Neural cell (in vitro differentiated cells): ENCODE results near the gene CCL17. TPM values are rescaled to one million over a fixed set of nuclear protein-coding genes. Genes with fewer than 3 reads are reported as not detected.

Source experiments
- H2AFZ ChIP-seq: fragments of 200-600, 300-800 bp; sonication (generic), shearing (Covaris generic); 2 replicates; pipeline ENCODE4 v1.6.0; 2014; ENCODE audit warnings: low read depth, mild to moderate bottlenecking, antibody characterized with exemption, low read length, moderate library complexity
- H3F3A ChIP-seq: fragments of 200-600 bp; shearing (Covaris generic); 2 replicates; pipeline ENCODE4 v1.6.1; 2016; ENCODE audit warnings: mild to moderate bottlenecking, moderate library complexity, mixed read lengths, antibody characterized with exemption, low read length; ENCODE audit not compliant: insufficient read depth, poor library complexity, severe bottlenecking
- H3K27ac ChIP-seq: fragments of 200-600, 300-800 bp; sonication (generic), shearing (Covaris generic); 2 replicates; pipeline ENCODE4 v1.5.1; 2014; ENCODE audit warnings: mild to moderate bottlenecking, low read length, moderate library complexity
- H3K27me3 ChIP-seq: fragments of 300-800, 200-600 bp; sonication (generic), shearing (Covaris generic); 2 replicates; pipeline ENCODE4 v1.6.0; 2014; ENCODE audit warnings: mild to moderate bottlenecking, low read depth, low read length, moderate library complexity; ENCODE audit not compliant: insufficient read depth
- H3K36me3 ChIP-seq: fragments of 300-800, 200-600 bp; sonication (generic), shearing (Covaris generic); 2 replicates; pipeline ENCODE4 v1.5.1; 2014; ENCODE audit warnings: mild to moderate bottlenecking, antibody characterized with exemption, low read length, moderate library complexity; ENCODE audit not compliant: insufficient read depth
- H3K4me2 ChIP-seq: fragments of 300-800, 200-600 bp; sonication (generic), shearing (Covaris generic); 2 replicates; pipeline ENCODE4 v1.6.0; 2014; ENCODE audit warnings: mild to moderate bottlenecking, low read length
- H3K4me3 ChIP-seq: fragments of 300-800, 200-600 bp; sonication (generic), shearing (Covaris generic); 2 replicates; pipeline ENCODE4 v1.5.1; 2014; ENCODE audit warnings: mild to moderate bottlenecking, low read length, moderate library complexity
- H3K79me2 ChIP-seq: fragments of 200-600 bp; shearing (Covaris generic); replicated peaks from 2 replicates; pipeline ENCODE4 v1.6.0; 2014; ENCODE audit warnings: mild to moderate bottlenecking, low read length, moderate library complexity; ENCODE audit not compliant: insufficient read depth
- H3K9ac ChIP-seq: fragments of 300-800, 200-600 bp; sonication (generic), shearing (Covaris generic); 2 replicates; pipeline ENCODE4 v1.6.1; 2016; ENCODE audit warnings: mild to moderate bottlenecking, low read length, mixed read lengths
- H3K9me2 ChIP-seq: fragments of 200-600 bp; shearing (Covaris generic); 2 replicates; pipeline ENCODE4 v1.6.1; 2016; ENCODE audit warnings: mild to moderate bottlenecking, low read length, mixed read lengths; ENCODE audit not compliant: insufficient read depth
- H3K9me3 ChIP-seq: fragments of 200-600, 300-800 bp; sonication (generic), shearing (Covaris generic); 2 replicates; pipeline ENCODE4 v1.6.1; 2016; ENCODE audit warnings: mild to moderate bottlenecking, mixed run types, low read length, moderate library complexity, mixed read lengths
- H4K20me1 ChIP-seq: fragments of 200-600 bp; shearing (Covaris generic); 2 replicates; pipeline ENCODE4 v1.6.1; 2016; ENCODE audit warnings: mild to moderate bottlenecking, mixed run types; ENCODE audit not compliant: insufficient read depth
- EP300 ChIP-seq: fragments of 450-650 bp; conservative IDR thresholded peaks from 2 replicates; pipeline ENCODE4 v1.6.1; 2014; ENCODE audit warnings: antibody characterized with exemption, mild to moderate bottlenecking, moderate library complexity; ENCODE audit not compliant: poor library complexity, severe bottlenecking
- EZH2 ChIP-seq: fragments of 200-600, 300-800 bp; shearing (Covaris generic), sonication (generic); IDR thresholded peaks from 2 replicates; pipeline ENCODE4 v1.6.1; 2014; ENCODE audit warnings: antibody characterized with exemption, low read length, borderline replicate concordance, mild to moderate bottlenecking; ENCODE audit not compliant: insufficient read depth, poor library complexity, severe bottlenecking
- MXI1 ChIP-seq: fragments of 450-650 bp; conservative IDR thresholded peaks from 2 replicates; pipeline ENCODE4 v1.6.1; 2014; ENCODE audit warnings: antibody characterized with exemption, mild to moderate bottlenecking; ENCODE audit not compliant: poor library complexity, severe bottlenecking
- POLR2AphosphoS5 ChIP-seq: IDR thresholded peaks from 2 replicates; pipeline ENCODE4 v1.6.1; 2012
- RAD21 ChIP-seq: fragments of 450-650 bp; conservative IDR thresholded peaks from 2 replicates; pipeline ENCODE4 v1.6.1; 2014; ENCODE audit warnings: antibody characterized with exemption, mild to moderate bottlenecking, moderate library complexity
- SMC3 ChIP-seq: fragments of 450-650 bp; conservative IDR thresholded peaks from 2 replicates; pipeline ENCODE4 v1.6.1; 2014; ENCODE audit warnings: antibody characterized with exemption, mild to moderate bottlenecking, moderate library complexity; ENCODE audit not compliant: poor library complexity
- TAF1 ChIP-seq: IDR thresholded peaks from 2 replicates; pipeline ENCODE4 v1.6.1; 2012; ENCODE audit warnings: low read depth
- polyA plus RNA-seq: library from polyadenylated mRNA; depleted of rRNA; stranded (reverse); fragments of >200 nt; gene quantifications from 2 replicates; pipeline ENCODE4 v1.2.3, GENCODE V29; 2014
- TF ChIP-seq, protein P1 (sequence below): IDR thresholded peaks from 2 replicates; pipeline ENCODE4 v1.6.1; 2012; ENCODE audit warnings: borderline replicate concordance
- TF ChIP-seq, protein P2 (sequence below): fragments of 450-650 bp; IDR thresholded peaks from 2 replicates; pipeline ENCODE4 v1.5.1; 2014; ENCODE audit warnings: antibody characterized with exemption, mild to moderate bottlenecking, moderate library complexity; ENCODE audit not compliant: poor library complexity, severe bottlenecking

CCL17 gene
- polyA plus RNA-seq, 1 donor from 2014 or later: not detected

DNA sequence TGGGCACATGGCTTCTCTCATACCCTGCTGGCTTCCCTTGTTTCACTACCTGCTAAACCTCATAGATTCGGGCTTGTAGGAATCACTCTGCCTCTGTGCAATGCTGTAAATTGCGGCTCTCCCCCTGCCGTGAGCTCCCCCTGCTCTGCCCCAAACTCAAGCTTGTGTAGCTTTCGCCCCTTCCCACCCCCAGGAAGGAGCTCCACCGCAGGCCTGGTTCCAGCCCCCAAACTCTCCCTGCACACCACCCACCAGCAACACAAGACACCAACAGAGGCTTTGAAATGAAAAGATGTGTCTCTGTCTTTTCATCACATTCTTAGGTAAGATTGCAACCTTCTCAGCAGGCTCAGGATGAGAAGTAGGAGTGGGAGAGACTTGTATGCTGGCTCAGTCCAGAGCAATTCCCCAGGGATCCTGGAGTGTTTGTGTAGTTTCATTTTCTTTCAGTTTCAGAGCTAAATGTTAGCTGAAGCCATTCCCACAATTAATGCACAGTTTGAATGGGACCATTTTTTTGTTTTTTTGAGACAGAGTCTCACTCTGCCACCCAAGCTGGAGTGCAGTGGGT is 18.1 kb upstream of the CCL17 start:
- H3K9ac ChIP-seq: no peak overlapping the region
- no peaks in the 10 kb centered on the region for H3K27me3 ChIP-seq
- no peaks in the 10 kb centered on the region for H3K9me3 ChIP-seq
- H3K36me3 ChIP-seq: no peaks in the 10 kb centered on the region
- no peak overlapping the region for H3K27ac ChIP-seq
- no peaks in the 10 kb centered on the region for H4K20me1 ChIP-seq
- no peak overlapping the region for H3K4me2 ChIP-seq
- H2AFZ ChIP-seq: no peak overlapping the region
- no peaks in the 10 kb centered on the region for H3K9me2 ChIP-seq
- no peaks in the 10 kb centered on the region for H3K79me2 ChIP-seq
- H3F3A ChIP-seq: no peaks in the 10 kb centered on the region
- H3K4me3 ChIP-seq: no peak overlapping the region
- TF ChIP-seq RAD21: no peak
- TF ChIP-seq, protein P1, sequence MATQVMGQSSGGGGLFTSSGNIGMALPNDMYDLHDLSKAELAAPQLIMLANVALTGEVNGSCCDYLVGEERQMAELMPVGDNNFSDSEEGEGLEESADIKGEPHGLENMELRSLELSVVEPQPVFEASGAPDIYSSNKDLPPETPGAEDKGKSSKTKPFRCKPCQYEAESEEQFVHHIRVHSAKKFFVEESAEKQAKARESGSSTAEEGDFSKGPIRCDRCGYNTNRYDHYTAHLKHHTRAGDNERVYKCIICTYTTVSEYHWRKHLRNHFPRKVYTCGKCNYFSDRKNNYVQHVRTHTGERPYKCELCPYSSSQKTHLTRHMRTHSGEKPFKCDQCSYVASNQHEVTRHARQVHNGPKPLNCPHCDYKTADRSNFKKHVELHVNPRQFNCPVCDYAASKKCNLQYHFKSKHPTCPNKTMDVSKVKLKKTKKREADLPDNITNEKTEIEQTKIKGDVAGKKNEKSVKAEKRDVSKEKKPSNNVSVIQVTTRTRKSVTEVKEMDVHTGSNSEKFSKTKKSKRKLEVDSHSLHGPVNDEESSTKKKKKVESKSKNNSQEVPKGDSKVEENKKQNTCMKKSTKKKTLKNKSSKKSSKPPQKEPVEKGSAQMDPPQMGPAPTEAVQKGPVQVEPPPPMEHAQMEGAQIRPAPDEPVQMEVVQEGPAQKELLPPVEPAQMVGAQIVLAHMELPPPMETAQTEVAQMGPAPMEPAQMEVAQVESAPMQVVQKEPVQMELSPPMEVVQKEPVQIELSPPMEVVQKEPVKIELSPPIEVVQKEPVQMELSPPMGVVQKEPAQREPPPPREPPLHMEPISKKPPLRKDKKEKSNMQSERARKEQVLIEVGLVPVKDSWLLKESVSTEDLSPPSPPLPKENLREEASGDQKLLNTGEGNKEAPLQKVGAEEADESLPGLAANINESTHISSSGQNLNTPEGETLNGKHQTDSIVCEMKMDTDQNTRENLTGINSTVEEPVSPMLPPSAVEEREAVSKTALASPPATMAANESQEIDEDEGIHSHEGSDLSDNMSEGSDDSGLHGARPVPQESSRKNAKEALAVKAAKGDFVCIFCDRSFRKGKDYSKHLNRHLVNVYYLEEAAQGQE: no peak
- TF ChIP-seq SMC3: no peak
- TF ChIP-seq POLR2AphosphoS5: no peak
- TF ChIP-seq, protein P2, sequence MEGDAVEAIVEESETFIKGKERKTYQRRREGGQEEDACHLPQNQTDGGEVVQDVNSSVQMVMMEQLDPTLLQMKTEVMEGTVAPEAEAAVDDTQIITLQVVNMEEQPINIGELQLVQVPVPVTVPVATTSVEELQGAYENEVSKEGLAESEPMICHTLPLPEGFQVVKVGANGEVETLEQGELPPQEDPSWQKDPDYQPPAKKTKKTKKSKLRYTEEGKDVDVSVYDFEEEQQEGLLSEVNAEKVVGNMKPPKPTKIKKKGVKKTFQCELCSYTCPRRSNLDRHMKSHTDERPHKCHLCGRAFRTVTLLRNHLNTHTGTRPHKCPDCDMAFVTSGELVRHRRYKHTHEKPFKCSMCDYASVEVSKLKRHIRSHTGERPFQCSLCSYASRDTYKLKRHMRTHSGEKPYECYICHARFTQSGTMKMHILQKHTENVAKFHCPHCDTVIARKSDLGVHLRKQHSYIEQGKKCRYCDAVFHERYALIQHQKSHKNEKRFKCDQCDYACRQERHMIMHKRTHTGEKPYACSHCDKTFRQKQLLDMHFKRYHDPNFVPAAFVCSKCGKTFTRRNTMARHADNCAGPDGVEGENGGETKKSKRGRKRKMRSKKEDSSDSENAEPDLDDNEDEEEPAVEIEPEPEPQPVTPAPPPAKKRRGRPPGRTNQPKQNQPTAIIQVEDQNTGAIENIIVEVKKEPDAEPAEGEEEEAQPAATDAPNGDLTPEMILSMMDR: no peak
- TF ChIP-seq TAF1: no peak
- TF ChIP-seq EZH2: no peak
- no peak for TF ChIP-seq EP300
- no peak for TF ChIP-seq MXI1

DNA sequence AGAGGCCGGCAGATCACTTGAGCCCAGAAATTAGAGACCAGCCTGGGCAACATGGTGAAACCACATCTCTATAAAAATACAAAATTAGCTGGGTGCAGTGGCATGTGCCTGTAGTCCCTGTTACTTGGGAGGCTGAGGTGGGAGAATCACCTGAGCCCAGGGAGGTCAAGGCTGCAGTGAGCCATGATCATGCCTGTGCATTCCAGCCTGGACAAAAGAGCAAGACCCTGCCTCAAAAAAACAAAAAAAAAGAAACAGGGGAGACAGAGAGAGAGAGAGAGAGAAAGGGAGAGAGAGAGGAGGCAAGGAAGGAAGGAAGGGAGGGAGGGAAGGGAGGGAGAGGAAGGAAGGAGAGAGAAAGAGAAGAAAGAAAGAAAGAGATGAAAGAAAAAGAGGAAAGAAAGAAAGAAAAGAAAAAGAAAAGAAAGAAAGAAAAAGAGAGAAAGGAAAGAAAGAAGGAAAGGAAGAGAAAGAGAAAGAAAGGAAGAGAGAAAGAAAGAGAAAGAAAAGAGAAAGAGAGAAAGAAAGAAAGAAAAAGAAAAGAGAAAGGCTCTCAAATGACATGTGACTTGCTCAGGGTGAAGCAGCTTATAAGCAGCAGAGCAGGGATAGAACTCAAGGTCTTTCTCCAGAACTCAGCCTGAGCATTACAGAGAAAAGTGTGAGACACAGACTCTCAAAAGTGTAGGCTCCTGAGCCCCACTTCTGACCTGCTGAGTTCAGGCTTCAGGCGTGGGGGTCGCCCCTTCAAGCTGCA is 16.8 kb upstream of the CCL17 start:
- no peak overlapping the region for H2AFZ ChIP-seq

More for the DNA sequence above, 16.8 kb upstream of the CCL17 start:
- no peaks in the 10 kb centered on the region for H3K27me3 ChIP-seq
- H4K20me1 ChIP-seq: no peaks in the 10 kb centered on the region
- H3K9me3 ChIP-seq: no peaks in the 10 kb centered on the region
- no peaks in the 10 kb centered on the region for H3K9me2 ChIP-seq
- no peaks in the 10 kb centered on the region for H3F3A ChIP-seq
- no peaks in the 10 kb centered on the region for H3K79me2 ChIP-seq
- no peak overlapping the region for H3K27ac ChIP-seq
- TF ChIP-seq SMC3 (no peak), EP300 (no peak), RAD21 (no peak), MXI1 (no peak), EZH2 (no peak), POLR2AphosphoS5 (no peak), TAF1 (no peak)
- TF ChIP-seq, protein P2: no peak
- TF ChIP-seq, protein P1: no peak
- no peak overlapping the region for H3K4me2 ChIP-seq
- H3K36me3 ChIP-seq: no peaks in the 10 kb centered on the region
- no peak overlapping the region for H3K4me3 ChIP-seq
- no peak overlapping the region for H3K9ac ChIP-seq
